Chondrocyte (in vitro differentiated cells): Measurements from ENCODE around the gene ZNF326. TPM values are rescaled to one million over a fixed set of nuclear protein-coding genes. Genes with fewer than 3 reads are reported as not detected.
"Not testable (repeated sequence)": the region's sequence is repeated elsewhere in the genome, so short reads cannot be mapped to it uniquely, and the experiment has no call there.

ENCODE experiments used
- DNase-seq: peaks from one replicate; pipeline ENCODE4 v3.0.0; 2021; ENCODE audit warnings: mixed read lengths, low spot score
- H3K27ac Mint-ChIP-seq: one replicate; pipeline ENCODE4 v1.8.0; 2021; ENCODE audit warnings: mild to moderate bottlenecking, moderate library complexity, mixed read lengths; ENCODE audit not compliant: unreplicated experiment
- H3K27me3 Mint-ChIP-seq: 2 replicates; pipeline ENCODE4 v1.8.0; 2021; ENCODE audit warnings: low read depth, mixed read lengths
- H3K36me3 Mint-ChIP-seq: 2 replicates; pipeline ENCODE4 v1.8.0; 2021; ENCODE audit warnings: low read depth, mixed read lengths
- H3K4me1 Mint-ChIP-seq: 2 replicates; pipeline ENCODE4 v1.8.0; 2021; ENCODE audit warnings: low read depth, mild to moderate bottlenecking, mixed read lengths
- H3K4me3 Mint-ChIP-seq: one replicate; pipeline ENCODE4 v1.8.0; 2021; ENCODE audit warnings: mild to moderate bottlenecking, moderate library complexity, mixed read lengths; ENCODE audit not compliant: unreplicated experiment
- H3K9me3 Mint-ChIP-seq: 2 replicates; pipeline ENCODE4 v1.8.0; 2021; ENCODE audit warnings: low read depth, mixed read lengths
- CTCF ChIP-seq: fragments of 200-600 bp; sonication (generic); IDR thresholded peaks from 2 replicates; pipeline ENCODE4 v1.5.0; 2021; ENCODE audit warnings: antibody characterized with exemption, mild to moderate bottlenecking, moderate library complexity
- total RNA-seq: library from RNA; stranded (reverse); gene quantifications from 3 replicates; pipeline ENCODE4 v1.2.1, GENCODE V29; 2021

The ZNF326 gene
- total RNA-seq, 1 donor from 2014 or later = 19.3 TPM

GRCh38 chr1:89995598-89996449 lies 914 bp downstream of the ZNF326 start:
- Mint-ChIP-seq H3K36me3 (no peaks in the 10 kb centered on the region), H3K4me3 (peak overlapping the region; percentile 92), H3K27ac (peak overlapping the region; percentile 99), H3K9me3 (no peaks in the 10 kb centered on the region), H3K4me1 (peaks cover 36% of the 10 kb centered on the region), H3K27me3 (no peaks in the 10 kb centered on the region)
- no peak for TF ChIP-seq CTCF
- no peak for DNase-seq

GRCh38 chr1:89996450-89997110 lies 1.7 kb downstream of the ZNF326 start:
- peaks cover 36% of the 10 kb centered on the region for H3K4me1 Mint-ChIP-seq
- H3K27ac Mint-ChIP-seq = peak overlapping the region; percentile 99
- DNase-seq = no peak
- no peak for TF ChIP-seq CTCF
- no peaks in the 10 kb centered on the region for H3K9me3 Mint-ChIP-seq
- H3K4me3 Mint-ChIP-seq = peak overlapping the region; percentile 92
- no peaks in the 10 kb centered on the region for H3K27me3 Mint-ChIP-seq
- H3K36me3 Mint-ChIP-seq = no peaks in the 10 kb centered on the region

GRCh38 chr1:89997152-89997551 lies 2.2 kb downstream of the ZNF326 start:
- H3K4me3 Mint-ChIP-seq, H3K27ac Mint-ChIP-seq, H3K36me3 Mint-ChIP-seq, H3K27me3 Mint-ChIP-seq, DNase-seq, H3K9me3 Mint-ChIP-seq: not testable (repeated sequence)
- peaks cover 36% of the 10 kb centered on the region for H3K4me1 Mint-ChIP-seq

- no peak for TF ChIP-seq CTCF
- Mint-ChIP-seq H3K36me3 (no peaks in the 10 kb centered on the region), H3K4me3 (no peak overlapping the region), H3K9me3 (no peaks in the 10 kb centered on the region), H3K4me1 (peaks cover 36% of the 10 kb centered on the region), H3K27ac (no peak overlapping the region), H3K27me3 (no peaks in the 10 kb centered on the region)
- no peak for DNase-seq
These were observed 3.4 kb downstream of the ZNF326 start for GRCh38 chr1:89998306-89998705.

- Mint-ChIP-seq H3K27me3 (no peaks in the 10 kb centered on the region), H3K4me1 (peaks cover 36% of the 10 kb centered on the region)
- DNase-seq = no peak
These were observed 4.3 kb downstream of the ZNF326 start for GRCh38 chr1:89999208-89999607.

More at GRCh38 chr1:89999208-89999607, 4.3 kb downstream of the ZNF326 start:
- no peaks in the 10 kb centered on the region for H3K36me3 Mint-ChIP-seq
- H3K27ac Mint-ChIP-seq = no peak overlapping the region
- no peak for TF ChIP-seq CTCF
- H3K4me3 Mint-ChIP-seq = no peak overlapping the region
- no peaks in the 10 kb centered on the region for H3K9me3 Mint-ChIP-seq
